Measurements from ENCODE around the gene TBATA. TPM values are rescaled to one million over a fixed set of nuclear protein-coding genes. Genes with fewer than 3 reads are reported as not detected.

The TBATA gene
- total and polyA plus RNA-seq, 10 donors: 0.45 to 2.9 (median 0.63) TPM; not detected in 2

GRCh38 chr10:70814126-70814525 lies 28.9 kb upstream of the TBATA start:
- Histone ChIP-seq H3K36me3 (peaks cover 0 to 20% (median 0%) of the 10 kb centered on the region in 6 donors), H3K27ac (no peak overlapping the region), H3K4me1 (peaks cover 0 to 43% (median 20%) of the 10 kb centered on the region in 6 donors), H3K27me3 (replicated peaks in 1 of 7) (no peaks in the 10 kb centered on the region), H3K4me3 (no peak overlapping the region), H3K9me3 (no peaks in the 10 kb centered on the region)
- intact Hi-C loops (cut with DNase I; ENCODE audit: low total_unique reads): no loop called here
- TF ChIP-seq CTCF (IDR thresholded peaks at IDR 0.05 in 8 of 11, conservative IDR thresholded peaks at IDR 0.05 in 3 of 11): no peak
- TF ChIP-seq POLR2A (IDR thresholded peaks at IDR 0.05): no peak
- TF ChIP-seq POLR2AphosphoS5 (IDR thresholded peaks at IDR 0.05): no peak
- no peak for DNase-seq
- WGBS, 5 donors: 76 to 88% (median 84%) methylated on average over 4 of the region's 4 CpGs

- Histone ChIP-seq H3K4me1 (peaks cover 0 to 30% (median 19%) of the 10 kb centered on the region in 6 donors), H3K4me3 (no peak overlapping the region), H3K9me3 (no peaks in the 10 kb centered on the region), H3K27ac (no peak overlapping the region), H3K27me3 (replicated peaks in 1 of 7) (no peaks in the 10 kb centered on the region), H3K36me3 (peaks cover 0 to 6% (median 0%) of the 10 kb centered on the region in 6 donors)
- DNase-seq: no peak
- 79 to 92% (median 91%) methylated on average over 4 of the region's 4 CpGs for WGBS, 5 donors
- TF ChIP-seq CTCF (IDR thresholded peaks at IDR 0.05 in 8 of 11, conservative IDR thresholded peaks at IDR 0.05 in 3 of 11) (no peak), POLR2AphosphoS5 (IDR thresholded peaks at IDR 0.05) (no peak), POLR2A (IDR thresholded peaks at IDR 0.05) (no peak)
- intact Hi-C loops (cut with DNase I; ENCODE audit: low total_unique reads): no loop called here
Measured at GRCh38 chr10:70812814-70813213, 27.6 kb upstream of the TBATA start.

GRCh38 chr10:70811881-70812280 lies 26.7 kb upstream of the TBATA start:
- Histone ChIP-seq H3K27ac (no peak overlapping the region), H3K4me1 (peaks cover 0 to 20% (median 12%) of the 10 kb centered on the region in 6 donors), H3K36me3 (no peaks in the 10 kb centered on the region), H3K27me3 (replicated peaks in 1 of 7) (no peaks in the 10 kb centered on the region), H3K9me3 (no peaks in the 10 kb centered on the region), H3K4me3 (no peak overlapping the region)
- 76 to 87% (median 80%) methylated on average over 3 of the region's 3 CpGs for WGBS, 5 donors
- DNase-seq: no peak
- TF ChIP-seq POLR2A (IDR thresholded peaks at IDR 0.05): no peak
- TF ChIP-seq POLR2AphosphoS5 (IDR thresholded peaks at IDR 0.05): no peak
- no peak for TF ChIP-seq CTCF (IDR thresholded peaks at IDR 0.05 in 8 of 11, conservative IDR thresholded peaks at IDR 0.05 in 3 of 11)
- intact Hi-C loops (cut with DNase I; ENCODE audit: low total_unique reads): no loop called here

- DNase-seq: no peak
- Histone ChIP-seq H3K4me3 (no peak overlapping the region), H3K36me3 (no peaks in the 10 kb centered on the region), H3K9me3 (no peaks in the 10 kb centered on the region), H3K27me3 (replicated peaks in 1 of 7) (no peaks in the 10 kb centered on the region), H3K4me1 (peaks cover 0 to 14% (median 7%) of the 10 kb centered on the region in 6 donors), H3K27ac (no peak overlapping the region)
- intact Hi-C loops (cut with DNase I; ENCODE audit: low total_unique reads): no loop called here
- 0 to 54% (median 44%) methylated on average over 1 of the region's 1 CpG for WGBS, 5 donors
- TF ChIP-seq CTCF (IDR thresholded peaks at IDR 0.05 in 8 of 11, conservative IDR thresholded peaks at IDR 0.05 in 3 of 11): no peak
- no peak for TF ChIP-seq POLR2AphosphoS5 (IDR thresholded peaks at IDR 0.05)
- no peak for TF ChIP-seq POLR2A (IDR thresholded peaks at IDR 0.05)
Measured at GRCh38 chr10:70810967-70811366, 25.8 kb upstream of the TBATA start.

All from spleen (tissue), 11 donors.